ENCODE measurements around the gene KRTAP9-9. TPM values are rescaled to one million over a fixed set of nuclear protein-coding genes. Genes with fewer than 3 reads are reported as not detected.

KRTAP9-9 gene
- total and polyA plus RNA-seq, 2 donors (not counting 1 experiment from before 2014, with no cell fraction given): not detected

GRCh38 chr17:41304091-41304490, 48.9 kb downstream of the KRTAP9-9 start:
- no peak for TF ChIP-seq CTCF (IDR thresholded peaks at IDR 0.05)
- no peaks in the 10 kb centered on the region for H4K20me1 ChIP-seq (ENCODE audit: control insufficient read depth, insufficient read depth, low read length, poor library complexity, severe bottlenecking)
- CTCF ChIA-PET: interaction anchor here (1.0 kb wide), 1 partner anchor 18 kb away, joined by 4 read pairs; no protein-coding TSS in a partner anchor
- Mint-ChIP-seq H3K4me1 (peaks cover 36% of the 10 kb centered on the region), H3K27ac (no peak overlapping the region), H3K4me3 (no peak overlapping the region), H3K27me3 (peaks cover 3% of the 10 kb centered on the region), H3K9me3 (ENCODE audit: insufficient read depth) (peaks cover 2% of the 10 kb centered on the region)
- H3K79me2 ChIP-seq (ENCODE audit: control insufficient read depth, insufficient read depth, low read length): no peaks in the 10 kb centered on the region
- H3K4me2 ChIP-seq (replicated peaks; ENCODE audit: low read depth, low read length, poor library complexity, severe bottlenecking): no peak overlapping the region
- no peak for ATAC-seq (ENCODE audit: low read depth)
- no peaks in the 10 kb centered on the region for H3K9me3 ChIP-seq (ENCODE audit: control extremely low read depth in 1 of 3, control insufficient read depth in 2 of 3, insufficient read depth in 1 of 3, low read length in 2 of 3)
- H2AFZ ChIP-seq (ENCODE audit: insufficient read depth, low read depth, low read length, poor library complexity, severe bottlenecking): no peak overlapping the region
- no peaks in the 10 kb centered on the region for H3K27me3 ChIP-seq (replicated peaks in 1 of 4; ENCODE audit: control extremely low read depth in 1 of 4, control insufficient read depth in 3 of 4, insufficient read depth in 4 of 4, low read length in 3 of 4)
- H3K4me1 ChIP-seq (ENCODE audit: control insufficient read depth in 2 of 2, insufficient read depth in 2 of 2, low read length in 2 of 2): peaks cover 29 to 30% of the 10 kb centered on the region in 2 donors
- WGBS (ENCODE audit: insufficient coverage): 93% methylated on average over 9 of the region's 12 CpGs
- intact Hi-C loops (cut with micrococcal nuclease): no loop called here
- POLR2A ChIA-PET: no interaction called here
- no peak overlapping the region for H3K27ac ChIP-seq (ENCODE audit: low read length in 2 of 2)
- no peak overlapping the region for H3K4me3 ChIP-seq (ENCODE audit: control extremely low read depth in 1 of 5, extremely low read depth in 1 of 5, insufficient read depth in 1 of 5, low read depth in 2 of 5, low read length in 4 of 5)
- no peak for DNase-seq
- H3K9ac ChIP-seq (ENCODE audit: low read length): no peak overlapping the region
- no peaks in the 10 kb centered on the region for H3K36me3 ChIP-seq (replicated peaks in 1 of 2; ENCODE audit: control extremely low read depth in 1 of 2, control insufficient read depth in 1 of 2, extremely low read depth in 1 of 2, insufficient read depth in 2 of 2, low read length in 1 of 2)

Small RNA genes within 50 kb of the gene (small RNA-seq; reads per million reads assigned to genes)
- not detected for gene KRTAP9-10P (ENCODE audit: insufficient read length, low read depth, low replicate concordance)

Other genes with a start within 250 kb of the KRTAP9-9 start
Only the 30 nearest of the 40 such genes appear.
- gene KRTAP2-3, start 195.3 kb upstream of the KRTAP9-9 start, total RNA-seq: not detected in 2 replicates
- gene KRTAP2-3, start 195.3 kb upstream of the KRTAP9-9 start, polyA plus RNA-seq: not detected in 2 replicates
- not detected in 2 replicates for gene KRTAP2-4, start 189.5 kb upstream of the KRTAP9-9 start, total RNA-seq
- gene KRTAP2-4, start 189.5 kb upstream of the KRTAP9-9 start, polyA plus RNA-seq: not detected in 2 replicates
- not detected in 2 replicates for gene KRTAP4-7, start 171.2 kb upstream of the KRTAP9-9 start, total RNA-seq
- not detected in 2 replicates for gene KRTAP4-7, start 171.2 kb upstream of the KRTAP9-9 start, polyA plus RNA-seq
- not detected in 2 replicates for gene KRTAP4-8, start 157.2 kb upstream of the KRTAP9-9 start, total RNA-seq
- gene KRTAP4-8, start 157.2 kb upstream of the KRTAP9-9 start, polyA plus RNA-seq: not detected in 2 replicates
- gene KRTAP4-16, start 153.2 kb upstream of the KRTAP9-9 start, total RNA-seq: not detected in 2 replicates
- not detected in 2 replicates for gene KRTAP4-16, start 153.2 kb upstream of the KRTAP9-9 start, polyA plus RNA-seq
- gene KRTAP4-9, start 150.0 kb upstream of the KRTAP9-9 start, total RNA-seq: not detected in 2 replicates
- gene KRTAP4-9, start 150.0 kb upstream of the KRTAP9-9 start, polyA plus RNA-seq: not detected in 2 replicates
- not detected in 2 replicates for gene KRTAP4-11, start 137.0 kb upstream of the KRTAP9-9 start, total RNA-seq
- not detected in 2 replicates for gene KRTAP4-11, start 137.0 kb upstream of the KRTAP9-9 start, polyA plus RNA-seq
- gene KRTAP4-12, start 131.2 kb upstream of the KRTAP9-9 start, total RNA-seq: not detected in 2 replicates
- 0.12 TPM in 1 of 2 replicates, not detected in the other for gene KRTAP4-12, start 131.2 kb upstream of the KRTAP9-9 start, polyA plus RNA-seq
- not detected in 2 replicates for gene KRTAP4-6, start 114.8 kb upstream of the KRTAP9-9 start, total RNA-seq
- gene KRTAP4-6, start 114.8 kb upstream of the KRTAP9-9 start, polyA plus RNA-seq: not detected in 2 replicates
- gene KRTAP4-5, start 105.6 kb upstream of the KRTAP9-9 start, total RNA-seq: not detected in 2 replicates
- gene KRTAP4-5, start 105.6 kb upstream of the KRTAP9-9 start, polyA plus RNA-seq: not detected in 2 replicates
- not detected in 2 replicates for gene KRTAP4-4, start 94.6 kb upstream of the KRTAP9-9 start, total RNA-seq
- not detected in 2 replicates for gene KRTAP4-4, start 94.6 kb upstream of the KRTAP9-9 start, polyA plus RNA-seq
- gene KRTAP4-3, start 87.2 kb upstream of the KRTAP9-9 start, total RNA-seq: not detected in 2 replicates
- gene KRTAP4-3, start 87.2 kb upstream of the KRTAP9-9 start, polyA plus RNA-seq: not detected in 2 replicates
- not detected in 2 replicates for gene KRTAP4-2, start 77.2 kb upstream of the KRTAP9-9 start, total RNA-seq
- gene KRTAP4-2, start 77.2 kb upstream of the KRTAP9-9 start, polyA plus RNA-seq: not detected in 2 replicates
- gene KRTAP4-1, start 70.5 kb upstream of the KRTAP9-9 start, total RNA-seq: not detected in 2 replicates
- gene KRTAP4-1, start 70.5 kb upstream of the KRTAP9-9 start, polyA plus RNA-seq: not detected in 2 replicates
- gene KRTAP9-1, start 65.5 kb upstream of the KRTAP9-9 start, total RNA-seq: not detected in 2 replicates
- not detected in 2 replicates for gene KRTAP9-1, start 65.5 kb upstream of the KRTAP9-9 start, polyA plus RNA-seq
- not detected in 2 replicates for gene KRTAP9-2, start 28.7 kb upstream of the KRTAP9-9 start, total RNA-seq
- not detected in 2 replicates for gene KRTAP9-2, start 28.7 kb upstream of the KRTAP9-9 start, polyA plus RNA-seq
- not detected in 2 replicates for gene KRTAP9-3, start 22.9 kb upstream of the KRTAP9-9 start, total RNA-seq
- gene KRTAP9-3, start 22.9 kb upstream of the KRTAP9-9 start, polyA plus RNA-seq: not detected in 2 replicates
- gene KRTAP9-8, start 17.4 kb upstream of the KRTAP9-9 start, total RNA-seq: not detected in 2 replicates
- gene KRTAP9-8, start 17.4 kb upstream of the KRTAP9-9 start, polyA plus RNA-seq: not detected in 2 replicates
- gene KRTAP9-4, start 5.7 kb upstream of the KRTAP9-9 start, total RNA-seq: not detected in 2 replicates
- not detected in 2 replicates for gene KRTAP9-4, start 5.7 kb upstream of the KRTAP9-9 start, polyA plus RNA-seq
- gene KRTAP9-6, start 10.0 kb downstream of the KRTAP9-9 start, total RNA-seq: not detected in 2 replicates
- gene KRTAP9-6, start 10.0 kb downstream of the KRTAP9-9 start, polyA plus RNA-seq: not detected in 2 replicates
- not detected in 2 replicates for gene KRTAP9-7, start 20.3 kb downstream of the KRTAP9-9 start, total RNA-seq
- gene KRTAP9-7, start 20.3 kb downstream of the KRTAP9-9 start, polyA plus RNA-seq: not detected in 2 replicates
- not detected in 2 replicates for gene KRTAP29-1, start 47.5 kb downstream of the KRTAP9-9 start, total RNA-seq
- 0.43 TPM in 1 of 2 replicates, not detected in the other for gene KRTAP29-1, start 47.5 kb downstream of the KRTAP9-9 start, polyA plus RNA-seq
- gene KRTAP16-1, start 53.9 kb downstream of the KRTAP9-9 start, total RNA-seq: not detected in 2 replicates
- gene KRTAP16-1, start 53.9 kb downstream of the KRTAP9-9 start, polyA plus RNA-seq: 0.16 and 0.20 TPM in 2 replicates
- not detected in 2 replicates for gene KRTAP17-1, start 60.3 kb downstream of the KRTAP9-9 start, total RNA-seq
- not detected in 2 replicates for gene KRTAP17-1, start 60.3 kb downstream of the KRTAP9-9 start, polyA plus RNA-seq
- gene KRT33A, start 95.4 kb downstream of the KRTAP9-9 start, total RNA-seq: not detected in 2 replicates
- not detected in 2 replicates for gene KRT33A, start 95.4 kb downstream of the KRTAP9-9 start, polyA plus RNA-seq
- not detected in 2 replicates for gene KRT33B, start 114.4 kb downstream of the KRTAP9-9 start, total RNA-seq
- gene KRT33B, start 114.4 kb downstream of the KRTAP9-9 start, polyA plus RNA-seq: not detected in 2 replicates
- gene KRT34, start 126.9 kb downstream of the KRTAP9-9 start, total RNA-seq: not detected in 2 replicates
- not detected in 2 replicates for gene KRT34, start 126.9 kb downstream of the KRTAP9-9 start, polyA plus RNA-seq
- gene KRT31, start 142.2 kb downstream of the KRTAP9-9 start, total RNA-seq: not detected in 2 replicates
- gene KRT31, start 142.2 kb downstream of the KRTAP9-9 start, polyA plus RNA-seq: not detected in 2 replicates
- not detected in 2 replicates for gene KRT37, start 169.2 kb downstream of the KRTAP9-9 start, total RNA-seq
- not detected in 2 replicates for gene KRT37, start 169.2 kb downstream of the KRTAP9-9 start, polyA plus RNA-seq
- not detected in 2 replicates for gene KRT38, start 185.6 kb downstream of the KRTAP9-9 start, total RNA-seq
- gene KRT38, start 185.6 kb downstream of the KRTAP9-9 start, polyA plus RNA-seq: not detected in 2 replicates

Data from B cell (primary cell).